B cell (primary cell): Measurements from ENCODE around the gene SRRM3. TPM values are rescaled to one million over a fixed set of nuclear protein-coding genes. Genes with fewer than 3 reads are reported as not detected.

Experiments used
- ATAC-seq: fragments of 200-7000 bp; cut with Tn5 transposase; one replicate; pipeline ENCODE4 v1.10.0; 2021; ENCODE audit warnings: low read depth, mild to moderate bottlenecking, moderate number of reproducible peaks, moderate library complexity
- CTCF ChIA-PET: fragments of 350-600 bp; sonication (Branson Sonifier 250); formaldehyde crosslinking; loops from one replicate; lab custom pipeline; 2021; ENCODE audit warnings: antibody characterized with exemption, inconsistent platforms; lab: Charles Lee
- POLR2A ChIA-PET: fragments of 350-600 bp; sonication (Branson Sonifier 250); formaldehyde crosslinking; loops from one replicate; lab custom pipeline; 2021; ENCODE audit warnings: antibody characterized with exemption; lab: Charles Lee
- DNase-seq: peaks from one replicate; pipeline ENCODE4 v3.0.0; 2013
- H2AFZ ChIP-seq: 2 replicates; pipeline ENCODE4 v1.6.1; 2012; ENCODE audit warnings: mild to moderate bottlenecking, low read depth, low read length; ENCODE audit not compliant: insufficient read depth, poor library complexity, severe bottlenecking
- H3K27ac ChIP-seq, 2 donors: 1 replicate in 1 of 2; 2 replicates in 1 of 2; pipeline ENCODE4 v1.5.1; 2012 to 2013; ENCODE audit warnings: low read length in 2 of 2, mild to moderate bottlenecking in 2 of 2, moderate library complexity in 1 of 2
- H3K27me3 ChIP-seq, 4 experiments: fragments of 200-600 bp in 1 of 4; sonication (generic) in 1 of 4; replicated peaks in 1 of 4; 1 replicate in 2 of 4; 2 replicates in 2 of 4; pipeline versions ENCODE4 v1.6.1 to v1.7.0; 2013 to 2016; ENCODE audit warnings: low read length in 3 of 4, mild to moderate bottlenecking in 2 of 4, mixed read lengths in 1 of 4, moderate library complexity in 1 of 4; ENCODE audit not compliant: insufficient read depth in 4 of 4, control insufficient read depth in 3 of 4; ENCODE audit errors: control extremely low read depth in 1 of 4
- H3K36me3 ChIP-seq, 2 experiments: replicated peaks in 1 of 2; 1 replicate in 1 of 2; 2 replicates in 1 of 2; pipeline versions ENCODE4 v1.6.1 to v1.7.1; 2013; ENCODE audit warnings: low read length in 1 of 2; ENCODE audit not compliant: insufficient read depth in 2 of 2, control insufficient read depth in 1 of 2; ENCODE audit errors: control extremely low read depth in 1 of 2, extremely low read depth in 1 of 2
- H3K4me1 ChIP-seq, 2 donors: fragments of 200-600 bp in 1 of 2; sonication (generic) in 1 of 2; 1 replicate in 1 of 2; 2 replicates in 1 of 2; pipeline versions ENCODE4 v1.5.1 to v1.6.1; 2013 to 2017; ENCODE audit warnings: low read length in 2 of 2; ENCODE audit not compliant: control insufficient read depth in 2 of 2, insufficient read depth in 2 of 2
- H3K4me2 ChIP-seq: replicated peaks from 2 replicates; pipeline ENCODE3; 2012; ENCODE audit warnings: mild to moderate bottlenecking, low read depth, low read length; ENCODE audit not compliant: poor library complexity, severe bottlenecking
- H3K4me3 ChIP-seq, 5 experiments: fragments of 200-600 bp in 1 of 5; sonication (generic) in 1 of 5; 1 replicate in 3 of 5; 2 replicates in 2 of 5; pipeline versions ENCODE4 v1.5.1 to v1.7.0; 2011 to 2016; ENCODE audit warnings: low read length in 4 of 5, mild to moderate bottlenecking in 4 of 5, low read depth in 2 of 5, control low read depth in 1 of 5, moderate library complexity in 1 of 5; ENCODE audit not compliant: insufficient read depth in 1 of 5; ENCODE audit errors: control extremely low read depth in 1 of 5, extremely low read depth in 1 of 5
- H3K79me2 ChIP-seq: fragments of 200-600 bp; sonication (generic); one replicate; pipeline ENCODE4 v1.6.0; 2016; ENCODE audit warnings: low read length; ENCODE audit not compliant: control insufficient read depth, insufficient read depth
- H3K9ac ChIP-seq: fragments of 200-600 bp; sonication (generic); 2 replicates; pipeline ENCODE4 v1.6.1; 2017; ENCODE audit warnings: mild to moderate bottlenecking, low read length, moderate library complexity
- H3K9me3 ChIP-seq, 3 donors: one replicate each; pipeline versions ENCODE4 v1.6.1 to v1.7.1; 2013; ENCODE audit warnings: low read length in 2 of 3; ENCODE audit not compliant: control insufficient read depth in 2 of 3, insufficient read depth in 1 of 3; ENCODE audit errors: control extremely low read depth in 1 of 3
- H4K20me1 ChIP-seq: 2 replicates; pipeline ENCODE4 v1.6.0; 2012; ENCODE audit warnings: mild to moderate bottlenecking, low read length; ENCODE audit not compliant: insufficient read depth, control insufficient read depth, poor library complexity, severe bottlenecking
- H3K27ac Mint-ChIP-seq: one replicate; pipeline ENCODE4 v1.8.0; 2021; ENCODE audit warnings: mixed read lengths
- H3K27me3 Mint-ChIP-seq: one replicate; pipeline ENCODE4 v1.8.0; 2021; ENCODE audit warnings: mixed read lengths
- H3K4me1 Mint-ChIP-seq: one replicate; pipeline ENCODE4 v1.8.0; 2021; ENCODE audit warnings: mixed read lengths
- H3K4me3 Mint-ChIP-seq: one replicate; pipeline ENCODE4 v1.8.0; 2021; ENCODE audit warnings: mixed read lengths
- H3K9me3 Mint-ChIP-seq: one replicate; pipeline ENCODE4 v1.8.0; 2022; ENCODE audit warnings: mixed read lengths; ENCODE audit not compliant: insufficient read depth
- EZH2 ChIP-seq: IDR thresholded peaks from 2 replicates; pipeline ENCODE4 v1.6.1; 2012; ENCODE audit warnings: borderline replicate concordance, low read depth, mild to moderate bottlenecking, moderate library complexity, low read length; ENCODE audit not compliant: insufficient read depth, poor library complexity, severe bottlenecking
- WGBS: methylation state at CpG from one replicate; pipeline ENCODE4 v1.1.5; 2013; ENCODE audit warnings: missing lambda C conversion rate; ENCODE audit not compliant: insufficient coverage; 5-methylcytosine and 5-hydroxymethylcytosine counted together
- intact Hi-C: fragments of 100-400 bp; cut with micrococcal nuclease; formaldehyde crosslinking; loops from one replicate; pipeline ENCODE4 v1.10.0; 2022
- polyA plus RNA-seq: library from polyadenylated mRNA; depleted of rRNA; stranded (reverse); fragments of >200 nt; gene quantifications from 2 replicates; pipeline ENCODE4 v1.2.3, GENCODE V29; 2012
- total RNA-seq, 2 donors: library from RNA; stranded (reverse); fragments of 120-200 nt in 1 of 2; gene quantifications; 1 replicate in 1 of 2; 2 replicates in 1 of 2; pipeline versions ENCODE4 v1.2.3 to v1.2.4, GENCODE V29; 2013 to 2022
- TF ChIP-seq, protein P1 (sequence below): fragments of 200-600 bp; IDR thresholded peaks from one replicate; pipeline ENCODE4 v1.8.0; 2022; ENCODE audit warnings: antibody characterized with exemption, mild to moderate bottlenecking

The SRRM3 gene
- total and polyA plus RNA-seq, 2 donors (not counting 1 experiment from before 2014, with no cell fraction given) = not detected

DNA sequence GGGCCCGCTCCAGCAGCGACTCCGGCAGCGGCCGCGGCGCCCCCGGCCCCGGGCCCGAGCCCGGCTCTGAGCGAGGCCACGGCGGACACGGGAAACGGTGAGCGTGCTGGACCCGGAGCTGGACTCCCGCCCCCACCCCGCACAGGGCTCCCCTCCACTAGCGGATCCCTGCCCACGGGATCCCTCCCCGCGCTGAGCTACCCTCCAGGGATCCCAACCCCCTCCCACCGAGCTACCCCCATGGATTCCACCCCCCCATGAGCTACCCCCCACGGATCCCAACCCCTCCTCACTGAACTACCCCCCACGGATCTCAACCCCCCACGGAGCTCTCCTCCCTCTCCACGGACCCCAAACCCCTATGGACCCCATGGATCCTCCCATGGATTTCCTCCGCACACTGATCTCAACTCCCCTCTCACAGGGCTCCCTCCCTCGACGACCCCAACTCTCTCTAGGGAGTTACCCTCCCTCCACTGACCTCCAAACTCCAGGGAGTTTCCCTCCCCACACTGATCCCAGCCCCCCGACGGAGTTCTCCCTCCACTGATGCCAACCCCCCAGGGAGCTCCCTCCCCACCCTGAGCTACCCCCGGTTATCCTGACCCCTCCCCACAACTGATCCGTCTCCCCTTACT lies 80.1 kb downstream of the SRRM3 start:
- Mint-ChIP-seq H3K9me3 (no peaks in the 10 kb centered on the region), H3K4me1 (peaks cover 15% of the 10 kb centered on the region), H3K27ac (peak overlapping the region; percentile 41), H3K27me3 (peaks cover 44% of the 10 kb centered on the region), H3K4me3 (peak overlapping the region; percentile 78)
- no peaks in the 10 kb centered on the region for H3K79me2 ChIP-seq
- TF ChIP-seq EZH2 = no peak
- TF ChIP-seq, protein P1, sequence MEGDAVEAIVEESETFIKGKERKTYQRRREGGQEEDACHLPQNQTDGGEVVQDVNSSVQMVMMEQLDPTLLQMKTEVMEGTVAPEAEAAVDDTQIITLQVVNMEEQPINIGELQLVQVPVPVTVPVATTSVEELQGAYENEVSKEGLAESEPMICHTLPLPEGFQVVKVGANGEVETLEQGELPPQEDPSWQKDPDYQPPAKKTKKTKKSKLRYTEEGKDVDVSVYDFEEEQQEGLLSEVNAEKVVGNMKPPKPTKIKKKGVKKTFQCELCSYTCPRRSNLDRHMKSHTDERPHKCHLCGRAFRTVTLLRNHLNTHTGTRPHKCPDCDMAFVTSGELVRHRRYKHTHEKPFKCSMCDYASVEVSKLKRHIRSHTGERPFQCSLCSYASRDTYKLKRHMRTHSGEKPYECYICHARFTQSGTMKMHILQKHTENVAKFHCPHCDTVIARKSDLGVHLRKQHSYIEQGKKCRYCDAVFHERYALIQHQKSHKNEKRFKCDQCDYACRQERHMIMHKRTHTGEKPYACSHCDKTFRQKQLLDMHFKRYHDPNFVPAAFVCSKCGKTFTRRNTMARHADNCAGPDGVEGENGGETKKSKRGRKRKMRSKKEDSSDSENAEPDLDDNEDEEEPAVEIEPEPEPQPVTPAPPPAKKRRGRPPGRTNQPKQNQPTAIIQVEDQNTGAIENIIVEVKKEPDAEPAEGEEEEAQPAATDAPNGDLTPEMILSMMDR = no peak
- intact Hi-C loops = no loop called here
- no peaks in the 10 kb centered on the region for H3K36me3 ChIP-seq
- CTCF ChIA-PET = interaction anchor here (1.4 to 2.8 kb wide), 2 partner anchors 10 to 33 kb away, joined by 6 to 12 read pairs; no protein-coding TSS in a partner anchor
- peak overlapping the region in 3 of 5 experiments; percentile 34 to 54 (median 37) for H3K4me3 ChIP-seq
- 5% methylated on average over 29 of the region's 36 CpGs for WGBS
- peaks cover 12 to 19% of the 10 kb centered on the region in 2 donors for H3K4me1 ChIP-seq
- ATAC-seq (no peak), DNase-seq (no peak)
- peak overlapping the region; percentile 38 for H2AFZ ChIP-seq
- H3K9ac ChIP-seq = peak overlapping the region; percentile 42
- POLR2A ChIA-PET = interaction anchor here (0.6 to 0.7 kb wide), 2 partner anchors 83 to 840 kb away, joined by 3 read pairs; partner anchors contain the start of gene CCDC146
- H3K27ac ChIP-seq = no peak overlapping the region
- peaks cover 0 to 4% (median 0%) of the 10 kb centered on the region in 3 donors for H3K9me3 ChIP-seq
- H3K27me3 ChIP-seq = peaks cover 0 to 58% (median 18%) of the 10 kb centered on the region in 4 experiments
- no peaks in the 10 kb centered on the region for H4K20me1 ChIP-seq
- H3K4me2 ChIP-seq = peak overlapping the region; percentile 85
